Stimulated activated CD4-positive, alpha-beta T cell treated with anti-CD3 and anti-CD28 coated beads, Interleukin-15, amount 100 ng/mL, for 24 hours (primary cell): ENCODE measurements around the gene KRTCAP2.
"Not testable (repeated sequence)": the region's sequence is repeated elsewhere in the genome, so short reads cannot be mapped to it uniquely, and the experiment has no call there.

Experiments
- DNase-seq: peaks from one replicate; pipeline ENCODE4 v3.0.0-alpha.2; 2020

Gene KRTCAP2

GRCh38 chr1:155198547-155198906, 25.4 kb upstream of the KRTCAP2 start:
- DNase-seq = no peak

- no peak for DNase-seq
Measured at GRCh38 chr1:155197901-155198546, 24.9 kb upstream of the KRTCAP2 start.

GRCh38 chr1:155196893-155197638, 24.0 kb upstream of the KRTCAP2 start:
- DNase-seq = no peak

- DNase-seq = no peak
Measured at GRCh38 chr1:155196103-155196892, 23.2 kb upstream of the KRTCAP2 start.

GRCh38 chr1:155195201-155196102, 22.3 kb upstream of the KRTCAP2 start:
- DNase-seq = no peak

GRCh38 chr1:155193991-155194240, 20.8 kb upstream of the KRTCAP2 start:
- not testable (repeated sequence) for DNase-seq

GRCh38 chr1:155193275-155193990, 20.3 kb upstream of the KRTCAP2 start:
- DNase-seq = peak; percentile 93

- DNase-seq = peak; percentile 69
Measured at GRCh38 chr1:155192346-155193274, 19.5 kb upstream of the KRTCAP2 start.

GRCh38 chr1:155191904-155192303, 18.8 kb upstream of the KRTCAP2 start:
- DNase-seq = no peak

- not testable (repeated sequence) for DNase-seq
Measured at GRCh38 chr1:155189926-155190325, 16.8 kb upstream of the KRTCAP2 start.

GRCh38 chr1:155188268-155188667, 15.2 kb upstream of the KRTCAP2 start:
- no peak for DNase-seq

- no peak for DNase-seq
Measured at GRCh38 chr1:155187456-155187891, 14.4 kb upstream of the KRTCAP2 start.

- no peak for DNase-seq
Measured at GRCh38 chr1:155186794-155187455, 13.8 kb upstream of the KRTCAP2 start.

GRCh38 chr1:155186067-155186793, 13.1 kb upstream of the KRTCAP2 start:
- no peak for DNase-seq

GRCh38 chr1:155185783-155186066, 12.6 kb upstream of the KRTCAP2 start:
- no peak for DNase-seq

GRCh38 chr1:155184835-155185782, 12.0 kb upstream of the KRTCAP2 start:
- no peak for DNase-seq

GRCh38 chr1:155184351-155184811, 11.3 kb upstream of the KRTCAP2 start:
- no peak for DNase-seq

- no peak for DNase-seq
Measured at GRCh38 chr1:155183775-155184221, 10.7 kb upstream of the KRTCAP2 start.
